ENCODE results near the gene GLIS2. TPM values are rescaled to one million over a fixed set of nuclear protein-coding genes. Genes with fewer than 3 reads are reported as not detected.

GLIS2 gene
- total RNA-seq, 2 donors from 2014 or later, result 1.3 to 1.7 TPM

DNA sequence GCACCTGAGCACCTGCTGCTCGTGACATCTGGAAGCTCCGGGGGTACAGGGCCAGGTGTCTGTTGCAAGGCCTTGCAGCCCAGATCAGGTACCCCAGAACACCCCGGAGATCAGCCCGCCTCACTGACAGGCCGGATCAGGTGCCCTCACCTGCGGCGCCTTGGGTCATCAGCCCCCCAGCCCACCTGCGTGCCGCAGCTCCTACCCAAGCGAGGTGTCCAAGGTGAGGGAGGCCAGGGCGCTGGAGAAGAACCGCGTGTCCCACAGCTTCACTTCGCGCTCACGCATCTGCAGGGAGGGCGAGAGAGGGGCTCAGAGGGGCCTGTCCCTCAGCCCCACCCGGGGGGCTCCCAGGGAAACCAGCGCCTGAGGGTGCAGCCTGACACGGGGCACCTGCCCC lies 71.9 kb downstream of the GLIS2 start:
- Mint-ChIP-seq H3K27ac (no peak overlapping the region), H3K9me3 (no peaks in the 10 kb centered on the region), H3K36me3 (ENCODE audit: insufficient read depth in 2 of 2) (peaks cover 0 to 4% of the 10 kb centered on the region in 2 donors), H3K27me3 (ENCODE audit: low read depth) (no peaks in the 10 kb centered on the region), H3K4me3 (no peak overlapping the region), H3K4me1 (ENCODE audit: low read depth) (no peaks in the 10 kb centered on the region)
- DNase-seq (no peak), ATAC-seq (replicated peaks in 1 of 2) (no peak)

DNA sequence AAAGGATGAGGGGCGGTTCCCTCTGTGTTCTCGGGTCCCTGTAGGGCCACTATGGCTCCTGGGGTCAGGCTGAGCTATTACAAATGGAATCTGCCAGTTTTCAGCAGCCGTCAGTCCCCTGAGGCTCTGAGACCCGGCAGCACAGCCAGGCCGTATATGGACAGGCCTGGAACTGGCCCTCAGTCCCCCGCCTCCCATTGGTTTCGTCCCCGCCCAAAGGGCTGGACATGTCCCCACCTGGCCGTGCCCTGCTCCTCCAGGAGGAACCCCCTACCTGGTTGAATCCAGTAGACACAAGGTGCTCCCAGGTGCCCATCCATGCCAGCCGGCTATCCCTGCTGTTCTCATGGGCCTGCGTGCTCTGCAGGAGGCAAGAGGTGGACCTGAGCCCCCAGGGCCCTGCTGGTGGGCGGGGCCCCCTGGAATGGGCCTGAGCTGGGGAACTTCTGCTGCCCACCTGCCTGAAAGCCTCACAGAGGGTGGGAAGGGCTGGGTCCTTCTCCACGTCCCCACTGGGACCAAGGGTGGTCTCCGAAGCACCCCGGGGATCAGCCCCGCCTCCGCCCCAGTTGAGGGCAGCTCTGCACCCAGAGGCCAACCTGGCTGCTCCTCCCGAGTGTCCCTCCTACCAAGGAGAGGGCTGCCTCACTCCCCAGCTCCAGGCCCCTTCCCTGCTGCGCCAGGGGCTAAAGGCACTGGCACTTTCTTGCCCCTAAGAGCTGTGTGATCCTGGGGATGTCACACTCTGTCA lies 72.6 kb downstream of the GLIS2 start:
- Mint-ChIP-seq H3K9me3 (no peaks in the 10 kb centered on the region), H3K4me1 (ENCODE audit: low read depth) (no peaks in the 10 kb centered on the region), H3K4me3 (no peak overlapping the region), H3K36me3 (ENCODE audit: insufficient read depth in 2 of 2) (peaks cover 0 to 3% of the 10 kb centered on the region in 2 donors), H3K27ac (no peak overlapping the region), H3K27me3 (ENCODE audit: low read depth) (no peaks in the 10 kb centered on the region)
- ATAC-seq (replicated peaks in 1 of 2) (no peak), DNase-seq (no peak)

Other genes with a start within 250 kb of the GLIS2 start
- gene ADCY9, start 199.6 kb upstream of the GLIS2 start, total RNA-seq, result 10 to 100 TPM; 18.6 to 18.7 TPM
- gene SRL, start 74.0 kb upstream of the GLIS2 start, total RNA-seq, result not detected
- gene TFAP4, start 43.0 kb upstream of the GLIS2 start, total RNA-seq, result 10 to 100 TPM; 17.8 to 27.2 TPM
- gene PAM16, start 35.3 kb downstream of the GLIS2 start, total RNA-seq, result 10 to 100 TPM; 46.6 to 48.2 TPM
- gene VASN, start 55.8 kb downstream of the GLIS2 start, total RNA-seq, result not detected
- 100 to 1,000 TPM in 1 of 2 donors, 10 to 100 TPM in 1; 88.6 to 105 TPM for gene CORO7, start 100.5 kb downstream of the GLIS2 start, total RNA-seq
- gene DNAJA3, start 109.8 kb downstream of the GLIS2 start, total RNA-seq, result 10 to 100 TPM; 83.6 to 98.7 TPM
- gene NMRAL1, start 158.6 kb downstream of the GLIS2 start, total RNA-seq, result 10 to 100 TPM; 32.5 to 33.0 TPM
- gene HMOX2, start 160.3 kb downstream of the GLIS2 start, total RNA-seq, result 10 to 100 TPM; 50.3 to 50.9 TPM
- gene CDIP1, start 222.7 kb downstream of the GLIS2 start, total RNA-seq, result 10 to 100 TPM; 45.4 to 53.1 TPM
- under 1 TPM; 0.51 to 0.55 TPM for gene C16orf96, start 240.3 kb downstream of the GLIS2 start, total RNA-seq

Data from activated T-cell treated with anti-CD3 and anti-CD28 coated beads, Interleukin-2, amount 50 U/mL, for 72 hours (primary cell).